Colonic mucosa (tissue), 4 donors: ENCODE results near the gene AFG1L. TPM values are rescaled to one million over a fixed set of nuclear protein-coding genes. Genes with fewer than 3 reads are reported as not detected.
"Not testable (repeated sequence)": the region's sequence is repeated elsewhere in the genome, so short reads cannot be mapped to it uniquely, and the experiment has no call there.

ENCODE experiments used
- DNase-seq: peaks from one replicate; pipeline ENCODE4 v3.0.0-alpha.2; 2020
- H3K27ac ChIP-seq: fragments of 200-600 bp; one replicate; pipeline ENCODE4 v1.8.0; 2021
- H3K27me3 ChIP-seq: fragments of 200-600 bp; one replicate; pipeline ENCODE4 v1.8.0; 2021
- H3K36me3 ChIP-seq: fragments of 200-600 bp; one replicate; pipeline ENCODE4 v1.8.0; 2021
- H3K4me1 ChIP-seq: fragments of 200-600 bp; one replicate; pipeline ENCODE4 v1.8.0; 2021; ENCODE audit warnings: mild to moderate bottlenecking
- H3K4me3 ChIP-seq: fragments of 200-600 bp; one replicate; pipeline ENCODE4 v1.8.0; 2021
- H3K9ac ChIP-seq, 2 donors: one replicate each; pipeline ENCODE4 v1.7.0; 2013; ENCODE audit warnings: control low read depth in 2 of 2, low read depth in 2 of 2, low read length in 2 of 2
- H3K9me3 ChIP-seq: fragments of 200-600 bp; one replicate; pipeline ENCODE4 v1.8.0; 2021
- intact Hi-C: fragments of 100-400 bp; cut with DNase I; formaldehyde crosslinking; loops from one replicate; pipeline ENCODE4 v1.14.1; 2022
- total RNA-seq, 2 donors: library from RNA; stranded (reverse); fragmentation: NEBNext Ultra II Directional in 1 of 2; extraction: Animal tissue kit (Norgen Biotek cat#: 25700) in 1 of 2; gene quantifications; one replicate each; pipeline ENCODE4 v1.2.1, GENCODE V29; 2021
- TF ChIP-seq, protein P1 (sequence below): fragments of 200-600 bp; IDR thresholded peaks from one replicate; pipeline ENCODE4 v1.8.0; 2022; ENCODE audit warnings: antibody characterized with exemption, mild to moderate bottlenecking
- donor health status: healthy.
- donor health status: DM: no; HTN: no; CAD: no.
- donor health status: DM: no; HTN: no; CAD: no.

Gene AFG1L
- total RNA-seq, 2 donors from 2014 or later = 9.5 to 10.9 TPM

GRCh38 chr6:108277831-108278230 lies 17.0 kb upstream of the AFG1L start:
- intact Hi-C loops = no loop called here
- Histone ChIP-seq H3K4me3 (no peak overlapping the region), H3K9ac (no peak overlapping the region), H3K36me3 (no peaks in the 10 kb centered on the region), H3K9me3 (no peaks in the 10 kb centered on the region), H3K27me3 (no peaks in the 10 kb centered on the region), H3K4me1 (no peaks in the 10 kb centered on the region), H3K27ac (no peak overlapping the region)
- DNase-seq = no peak
- TF ChIP-seq, protein P1, sequence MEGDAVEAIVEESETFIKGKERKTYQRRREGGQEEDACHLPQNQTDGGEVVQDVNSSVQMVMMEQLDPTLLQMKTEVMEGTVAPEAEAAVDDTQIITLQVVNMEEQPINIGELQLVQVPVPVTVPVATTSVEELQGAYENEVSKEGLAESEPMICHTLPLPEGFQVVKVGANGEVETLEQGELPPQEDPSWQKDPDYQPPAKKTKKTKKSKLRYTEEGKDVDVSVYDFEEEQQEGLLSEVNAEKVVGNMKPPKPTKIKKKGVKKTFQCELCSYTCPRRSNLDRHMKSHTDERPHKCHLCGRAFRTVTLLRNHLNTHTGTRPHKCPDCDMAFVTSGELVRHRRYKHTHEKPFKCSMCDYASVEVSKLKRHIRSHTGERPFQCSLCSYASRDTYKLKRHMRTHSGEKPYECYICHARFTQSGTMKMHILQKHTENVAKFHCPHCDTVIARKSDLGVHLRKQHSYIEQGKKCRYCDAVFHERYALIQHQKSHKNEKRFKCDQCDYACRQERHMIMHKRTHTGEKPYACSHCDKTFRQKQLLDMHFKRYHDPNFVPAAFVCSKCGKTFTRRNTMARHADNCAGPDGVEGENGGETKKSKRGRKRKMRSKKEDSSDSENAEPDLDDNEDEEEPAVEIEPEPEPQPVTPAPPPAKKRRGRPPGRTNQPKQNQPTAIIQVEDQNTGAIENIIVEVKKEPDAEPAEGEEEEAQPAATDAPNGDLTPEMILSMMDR = no peak

DNA sequence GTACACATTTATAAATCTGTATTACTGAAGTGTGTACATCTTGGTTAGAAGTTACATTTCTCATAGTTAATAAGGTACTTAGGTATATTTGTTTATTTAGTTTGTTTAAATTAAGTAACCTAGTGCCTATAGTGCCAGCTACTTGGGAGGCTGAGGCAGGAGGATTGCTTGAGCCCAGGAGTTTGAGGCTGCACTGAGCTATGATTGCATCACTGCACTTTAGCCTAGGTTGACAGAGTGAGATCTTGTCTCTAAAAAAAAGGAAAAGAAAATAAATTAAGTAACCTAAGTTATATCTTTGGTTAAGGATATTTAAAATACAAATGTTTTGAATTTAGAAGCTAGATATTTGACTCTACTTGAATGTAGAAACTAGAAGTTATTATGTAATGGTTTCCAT lies 9.5 kb upstream of the AFG1L start:
- Histone ChIP-seq H3K9ac (no peak overlapping the region), H3K27ac (no peak overlapping the region), H3K27me3 (no peaks in the 10 kb centered on the region), H3K4me1 (no peaks in the 10 kb centered on the region), H3K36me3 (no peaks in the 10 kb centered on the region), H3K9me3 (no peaks in the 10 kb centered on the region), H3K4me3 (no peak overlapping the region)
- no peak for DNase-seq
- TF ChIP-seq, protein P1 = no peak
- intact Hi-C loops = no loop called here

GRCh38 chr6:108286366-108286765 lies 8.5 kb upstream of the AFG1L start:
- Histone ChIP-seq H3K4me3 (no peak overlapping the region), H3K27ac (no peak overlapping the region)
- intact Hi-C loops = no loop called here

DNA sequence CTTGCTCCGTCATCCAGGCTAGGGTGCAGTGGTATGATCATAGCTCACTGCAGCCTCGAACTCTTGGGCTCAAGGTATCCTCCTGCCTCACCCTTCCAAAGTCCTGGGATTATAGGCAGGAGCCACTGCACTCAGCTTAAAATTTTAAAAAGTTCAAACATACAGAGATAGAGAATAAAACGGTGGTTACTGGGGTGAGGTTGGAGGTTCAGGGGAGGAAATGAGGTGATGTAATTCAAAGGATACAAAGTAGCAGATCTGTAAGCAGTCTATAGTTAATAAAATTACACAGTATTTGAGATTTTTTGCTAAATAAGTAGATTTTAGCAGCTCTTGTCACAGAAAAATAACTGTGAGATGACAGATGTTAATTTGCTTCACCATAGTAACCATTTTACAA lies 7.5 kb upstream of the AFG1L start:
- Histone ChIP-seq H3K4me3 (no peak overlapping the region), H3K36me3 (no peaks in the 10 kb centered on the region), H3K9ac (no peak overlapping the region), H3K27me3 (no peaks in the 10 kb centered on the region), H3K4me1 (no peaks in the 10 kb centered on the region), H3K9me3 (no peaks in the 10 kb centered on the region), H3K27ac (no peak overlapping the region)
- intact Hi-C loops = no loop called here
- DNase-seq = no peak
- TF ChIP-seq, protein P1 = no peak

More at GRCh38 chr6:108286366-108286765, 8.5 kb upstream of the AFG1L start:
- TF ChIP-seq, protein P1 = no peak
- DNase-seq = no peak
- Histone ChIP-seq H3K27me3 (no peaks in the 10 kb centered on the region), H3K36me3 (no peaks in the 10 kb centered on the region), H3K9ac (no peak overlapping the region), H3K4me1 (no peaks in the 10 kb centered on the region), H3K9me3 (no peaks in the 10 kb centered on the region)

- intact Hi-C loops = no loop called here
- TF ChIP-seq, protein P1 = no peak
- H3K27me3 ChIP-seq = no peaks in the 10 kb centered on the region
- no peaks in the 10 kb centered on the region for H3K9me3 ChIP-seq
- H3K4me1 ChIP-seq = no peaks in the 10 kb centered on the region
- no peak overlapping the region for H3K27ac ChIP-seq
- no peak overlapping the region for H3K9ac ChIP-seq
- no peak for DNase-seq
- no peak overlapping the region for H3K4me3 ChIP-seq
- no peaks in the 10 kb centered on the region for H3K36me3 ChIP-seq
These were observed 6.1 kb upstream of the AFG1L start for GRCh38 chr6:108288742-108289141.

GRCh38 chr6:108291091-108291490 lies 3.8 kb upstream of the AFG1L start:
- intact Hi-C loops = no loop called here
- TF ChIP-seq, protein P1 = no peak
- Histone ChIP-seq H3K27me3 (no peaks in the 10 kb centered on the region), H3K9me3 (no peaks in the 10 kb centered on the region), H3K4me3 (no peak overlapping the region), H3K4me1 (no peaks in the 10 kb centered on the region), H3K9ac (no peak overlapping the region), H3K36me3 (no peaks in the 10 kb centered on the region), H3K27ac (no peak overlapping the region)
- no peak for DNase-seq

DNA sequence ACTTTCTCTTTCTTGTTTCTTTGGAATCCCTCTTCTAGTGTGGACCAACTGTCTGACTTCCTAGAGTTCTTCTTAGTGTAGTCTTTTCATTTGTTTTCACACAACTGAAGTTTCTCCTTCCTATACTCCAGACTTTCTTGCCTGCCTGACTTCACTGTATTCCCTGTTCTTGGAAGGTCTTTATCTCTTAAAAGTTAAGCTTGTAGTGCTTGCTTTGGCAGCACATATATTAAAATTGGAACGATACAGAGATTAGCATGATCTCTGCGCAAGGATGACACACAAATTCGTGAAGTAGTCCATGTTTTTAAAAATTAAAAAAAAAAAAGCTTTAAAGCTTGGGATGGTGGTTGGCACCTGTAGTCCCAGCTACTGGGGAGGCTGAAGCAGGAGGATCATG lies 2.3 kb upstream of the AFG1L start:
- intact Hi-C loops, DNase-seq, H3K27me3 ChIP-seq, H3K4me3 ChIP-seq, H3K36me3 ChIP-seq, H3K9me3 ChIP-seq, H3K9ac ChIP-seq, H3K27ac ChIP-seq, H3K4me1 ChIP-seq: not testable (repeated sequence)
